HG03066 (cell line): ENCODE measurements around the gene CFAP65.

ENCODE experiments used
- ATAC-seq: cut with Tn5 transposase; IDR thresholded peaks from one replicate; pipeline ENCODE4 v1.9.1; 2021; ENCODE audit warnings: low read depth; ENCODE audit not compliant: unreplicated experiment

CFAP65 gene

GRCh38 chr2:218953366-218953954, 87.9 kb downstream of the CFAP65 start:
- ATAC-seq: no peak
